AG09309 (cell line): ENCODE data around the gene FMNL1.

ENCODE experiments used
- DNase-seq: peaks from one replicate; pipeline ENCODE4 v3.0.0-alpha.2; 2010; ENCODE audit warnings: low read depth
- H3K4me3 ChIP-seq: 2 replicates; pipeline ENCODE4 v1.5.1; 2011; ENCODE audit warnings: mild to moderate bottlenecking, low read depth, low read length, moderate library complexity; ENCODE audit not compliant: control insufficient read depth
- TF ChIP-seq, protein P1 (sequence below): IDR thresholded peaks from 2 replicates; pipeline ENCODE4 v1.5.1; 2011; ENCODE audit warnings: mild to moderate bottlenecking, low read depth, low read length, inconsistent platforms; ENCODE audit not compliant: insufficient read depth, control insufficient read depth; ENCODE audit errors: missing control alignments

The FMNL1 gene

DNA sequence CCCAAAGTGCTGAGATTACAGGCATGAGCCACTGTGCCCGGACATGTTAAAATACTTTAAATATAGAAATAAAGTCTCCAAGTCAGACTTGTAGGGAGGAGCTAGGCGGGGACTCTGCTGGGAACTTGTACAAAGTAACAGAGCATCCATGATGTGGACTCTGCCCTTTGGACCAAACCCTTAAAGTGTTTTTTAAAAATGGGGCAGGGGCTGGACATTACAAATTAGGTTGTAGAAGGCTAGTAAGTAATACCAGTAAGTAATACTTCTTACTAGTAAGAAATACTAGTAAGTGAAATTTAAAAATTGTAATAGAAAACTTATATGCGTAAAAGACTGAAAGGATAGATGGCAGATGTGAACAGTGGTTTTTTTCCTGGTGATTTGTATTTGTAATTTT is 49.9 kb downstream of the FMNL1 start:
- no peak overlapping the region for H3K4me3 ChIP-seq
- TF ChIP-seq, protein P1, sequence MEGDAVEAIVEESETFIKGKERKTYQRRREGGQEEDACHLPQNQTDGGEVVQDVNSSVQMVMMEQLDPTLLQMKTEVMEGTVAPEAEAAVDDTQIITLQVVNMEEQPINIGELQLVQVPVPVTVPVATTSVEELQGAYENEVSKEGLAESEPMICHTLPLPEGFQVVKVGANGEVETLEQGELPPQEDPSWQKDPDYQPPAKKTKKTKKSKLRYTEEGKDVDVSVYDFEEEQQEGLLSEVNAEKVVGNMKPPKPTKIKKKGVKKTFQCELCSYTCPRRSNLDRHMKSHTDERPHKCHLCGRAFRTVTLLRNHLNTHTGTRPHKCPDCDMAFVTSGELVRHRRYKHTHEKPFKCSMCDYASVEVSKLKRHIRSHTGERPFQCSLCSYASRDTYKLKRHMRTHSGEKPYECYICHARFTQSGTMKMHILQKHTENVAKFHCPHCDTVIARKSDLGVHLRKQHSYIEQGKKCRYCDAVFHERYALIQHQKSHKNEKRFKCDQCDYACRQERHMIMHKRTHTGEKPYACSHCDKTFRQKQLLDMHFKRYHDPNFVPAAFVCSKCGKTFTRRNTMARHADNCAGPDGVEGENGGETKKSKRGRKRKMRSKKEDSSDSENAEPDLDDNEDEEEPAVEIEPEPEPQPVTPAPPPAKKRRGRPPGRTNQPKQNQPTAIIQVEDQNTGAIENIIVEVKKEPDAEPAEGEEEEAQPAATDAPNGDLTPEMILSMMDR: no peak
- no peak for DNase-seq

DNA sequence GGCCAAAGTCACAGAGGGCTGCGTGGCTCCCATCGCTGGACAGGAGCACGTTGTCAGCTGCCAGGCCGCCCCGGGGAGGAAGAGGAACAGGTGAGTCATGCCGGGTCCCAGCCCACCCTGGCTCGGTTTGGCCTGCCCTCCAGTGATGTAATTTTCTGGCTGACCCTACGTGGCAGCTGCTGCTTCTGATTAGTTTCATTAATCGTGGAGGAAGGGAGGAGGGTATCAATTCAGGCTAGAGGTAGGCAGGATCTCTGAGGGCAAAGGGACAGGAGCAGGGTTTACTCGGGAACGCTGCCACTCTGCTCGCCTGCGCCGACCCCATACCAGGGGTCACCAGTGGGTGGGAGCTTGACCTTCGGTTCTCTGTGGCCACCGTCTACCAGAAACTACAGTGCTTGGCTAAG is 51.9 kb downstream of the FMNL1 start:
- TF ChIP-seq, protein P1: no peak
- DNase-seq: no peak
- H3K4me3 ChIP-seq: no peak overlapping the region

DNA sequence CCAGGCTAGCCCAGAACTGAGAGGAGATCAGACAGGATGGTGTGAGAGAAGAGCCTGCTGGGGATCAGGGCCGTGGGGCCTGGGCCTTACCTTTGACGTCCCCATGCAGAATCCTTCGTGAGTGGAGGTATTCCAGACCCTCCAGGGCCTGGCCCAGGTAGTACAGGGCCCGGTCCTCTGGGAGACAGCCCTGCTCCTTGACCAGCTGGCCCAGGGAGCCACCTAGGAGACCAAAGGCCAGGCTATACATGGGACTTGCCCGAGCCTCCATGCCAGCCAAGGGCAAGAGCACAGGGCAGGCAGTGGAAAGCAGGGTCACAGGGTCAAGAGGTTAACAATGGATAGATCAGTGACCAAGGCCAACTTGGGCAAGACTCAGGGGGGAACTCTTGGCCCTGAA is 52.3 kb downstream of the FMNL1 start:
- TF ChIP-seq, protein P1: no peak
- H3K4me3 ChIP-seq: no peak overlapping the region
- DNase-seq: no peak

DNA sequence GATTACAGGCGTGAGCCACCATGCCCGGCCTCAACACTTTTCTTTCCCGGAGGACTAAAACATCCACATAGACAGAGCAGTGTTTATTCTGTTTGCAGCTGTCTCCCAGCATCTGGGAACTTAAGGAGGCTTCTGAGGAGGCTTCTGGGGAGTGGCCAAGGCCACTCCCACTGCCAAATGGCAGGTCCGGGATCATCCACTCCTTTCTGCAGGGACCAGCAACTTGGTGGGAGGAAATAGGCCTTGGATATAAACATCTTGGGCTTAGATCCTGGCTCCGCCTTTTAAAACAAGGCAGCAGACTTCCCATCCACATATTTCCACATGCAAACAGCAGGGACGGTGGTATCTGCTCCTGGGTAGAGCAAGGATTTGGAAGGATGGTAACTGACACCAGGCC is 54.3 kb downstream of the FMNL1 start:
- DNase-seq: no peak
- TF ChIP-seq, protein P1: no peak
- no peak overlapping the region for H3K4me3 ChIP-seq

DNA sequence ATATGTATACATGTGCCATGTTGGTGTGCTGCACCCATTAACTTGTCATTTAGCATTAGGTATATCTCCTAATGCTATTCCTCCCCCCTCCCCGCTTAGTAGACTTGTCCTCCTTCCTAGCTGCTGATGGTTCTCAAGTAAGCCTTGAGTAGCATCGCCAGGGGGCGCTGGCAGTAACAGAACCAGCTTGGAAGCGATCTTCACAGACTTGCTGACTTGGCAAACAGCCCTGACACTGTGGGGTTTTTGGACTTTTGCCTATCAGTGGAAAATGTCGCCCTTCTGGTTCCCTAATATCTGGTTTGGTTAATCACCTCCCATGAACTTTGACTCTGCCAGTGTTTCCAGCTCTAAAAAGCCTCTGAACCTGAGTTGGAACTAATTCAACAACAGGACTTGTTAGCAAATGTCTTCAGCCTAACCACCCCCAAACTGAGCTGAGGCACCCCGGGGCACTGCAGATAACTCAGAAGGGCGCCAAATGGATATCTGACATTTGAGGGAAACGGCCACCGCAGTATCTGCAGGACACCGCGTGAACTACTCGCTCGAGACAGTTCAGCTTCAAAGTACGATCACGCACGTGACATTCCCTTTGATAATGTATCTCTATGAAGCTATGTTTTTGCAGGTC is 55.6 kb downstream of the FMNL1 start:
- H3K4me3 ChIP-seq: no peak overlapping the region
- DNase-seq: peak; percentile 63
- TF ChIP-seq, protein P1: peak; percentile 86

DNA sequence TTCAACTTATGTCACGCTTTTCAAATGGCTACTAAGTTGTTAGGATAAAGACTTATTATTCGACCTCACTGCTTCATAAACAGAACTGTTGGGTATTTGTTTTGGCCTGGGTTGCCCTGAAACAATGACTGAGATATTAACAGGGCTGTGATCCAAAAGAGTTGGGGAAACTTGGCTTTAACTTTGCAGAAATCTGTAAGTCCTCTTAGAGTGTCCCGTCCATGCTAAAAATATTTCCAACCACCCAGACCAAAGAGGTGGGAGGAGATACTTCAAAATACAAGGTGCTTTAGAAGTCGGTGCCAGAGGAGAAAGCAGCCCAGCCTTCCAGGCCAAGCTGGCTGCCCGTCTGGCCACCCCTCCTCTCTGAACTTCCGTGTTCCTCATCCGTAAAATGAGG is 56.3 kb downstream of the FMNL1 start:
- DNase-seq: no peak

More for the DNA sequence above, 56.3 kb downstream of the FMNL1 start:
- H3K4me3 ChIP-seq: no peak overlapping the region
- TF ChIP-seq, protein P1: no peak
